HG03066 (cell line): ENCODE data around the gene BCL2L14.

Source experiments
- ATAC-seq: cut with Tn5 transposase; IDR thresholded peaks from one replicate; pipeline ENCODE4 v1.9.1; 2021; ENCODE audit warnings: low read depth; ENCODE audit not compliant: unreplicated experiment

BCL2L14 gene

DNA sequence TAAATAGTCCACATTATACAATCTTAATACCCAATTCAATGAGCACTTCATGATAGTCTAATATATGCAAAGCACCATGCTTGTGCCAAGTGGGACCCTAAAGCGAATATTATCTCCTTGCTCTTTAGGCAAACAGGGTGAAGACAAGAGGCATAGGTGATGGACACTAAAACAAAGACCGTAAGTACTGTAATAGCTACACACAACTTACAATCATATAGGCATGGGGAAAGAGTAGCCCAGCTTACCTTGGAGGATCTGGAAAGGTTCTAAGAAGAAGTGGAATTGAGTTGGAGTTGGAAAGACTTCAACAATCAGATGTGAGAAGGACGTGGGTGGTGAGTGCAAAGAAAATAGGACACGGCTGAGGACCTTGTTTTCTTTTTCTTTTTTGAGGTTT, 19.1 kb upstream of the BCL2L14 start:
- no peak for ATAC-seq

DNA sequence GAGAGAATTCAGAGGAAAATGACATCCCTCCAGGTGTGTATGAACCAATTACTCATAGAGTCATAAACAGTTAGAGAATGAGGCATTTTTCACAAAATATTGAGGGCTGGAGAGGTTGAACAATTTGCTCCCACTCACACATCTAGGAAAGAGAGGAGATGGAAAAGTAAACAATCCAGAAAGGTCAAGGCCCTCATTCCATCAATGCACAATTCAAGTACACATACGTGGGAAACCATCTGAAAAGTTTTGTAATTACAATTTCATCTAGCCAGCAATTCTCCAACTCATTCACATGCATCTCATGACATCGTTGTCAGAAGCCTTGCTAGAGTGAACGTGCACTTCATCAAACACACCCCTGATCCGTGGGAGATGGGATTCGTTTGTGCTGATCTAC, 15.7 kb upstream of the BCL2L14 start:
- no peak for ATAC-seq

DNA sequence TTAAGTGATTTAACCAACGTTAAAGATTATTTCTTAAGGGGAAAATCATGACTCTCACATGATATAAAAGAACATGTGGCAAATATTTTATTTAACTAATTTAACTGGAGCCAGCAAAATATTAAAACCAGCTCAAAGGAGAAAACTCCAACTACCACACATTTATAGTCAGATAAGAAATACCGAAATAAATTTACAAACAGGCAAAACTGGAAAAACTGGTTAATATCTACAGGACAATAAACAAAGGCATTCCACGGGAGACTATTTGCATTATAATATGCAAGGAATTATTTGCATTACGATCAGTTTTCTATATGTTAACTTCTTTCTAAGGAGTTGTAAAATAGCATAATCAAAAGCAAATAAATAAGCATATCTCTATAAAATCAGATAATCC, 13.8 kb upstream of the BCL2L14 start:
- ATAC-seq, result no peak

DNA sequence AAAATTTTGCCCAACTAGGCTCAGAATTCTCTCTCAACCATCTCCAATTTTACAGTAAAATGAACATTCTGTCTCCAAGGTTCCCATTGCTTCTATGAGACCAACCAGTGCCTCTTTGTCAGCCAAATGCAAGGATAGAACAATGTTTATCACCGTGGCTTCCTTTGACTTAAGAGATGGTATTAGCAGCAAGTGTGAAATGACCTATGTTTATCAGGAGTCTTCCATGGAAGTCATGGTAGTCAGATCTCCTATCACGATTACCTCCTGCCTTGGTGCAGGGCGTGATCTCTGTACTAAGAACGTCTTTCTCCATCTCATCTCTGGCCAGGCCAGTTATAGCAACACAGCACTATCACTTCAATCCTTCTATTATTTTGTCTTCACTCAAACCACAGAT, 6.1 kb upstream of the BCL2L14 start:
- ATAC-seq, result no peak

DNA sequence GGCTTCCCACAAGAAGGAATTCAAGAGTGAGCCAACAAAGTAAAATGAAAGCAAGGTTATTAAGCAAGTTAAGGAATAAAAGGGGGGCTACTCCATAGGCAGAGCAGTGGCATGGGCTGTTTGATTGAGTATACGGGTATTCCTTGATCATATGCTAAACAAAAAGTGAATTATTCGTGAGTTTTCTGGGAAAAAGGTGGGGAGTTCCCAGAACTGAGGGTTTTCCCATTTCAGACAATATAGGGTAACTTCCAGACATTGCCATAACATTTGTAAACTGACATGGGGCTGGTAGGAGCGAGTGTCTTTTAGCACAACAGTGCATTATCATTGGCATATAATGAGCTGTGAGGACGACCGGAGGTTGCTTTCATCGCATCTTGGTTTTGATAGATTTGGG, 2.0 kb upstream of the BCL2L14 start:
- ATAC-seq, result no peak

DNA sequence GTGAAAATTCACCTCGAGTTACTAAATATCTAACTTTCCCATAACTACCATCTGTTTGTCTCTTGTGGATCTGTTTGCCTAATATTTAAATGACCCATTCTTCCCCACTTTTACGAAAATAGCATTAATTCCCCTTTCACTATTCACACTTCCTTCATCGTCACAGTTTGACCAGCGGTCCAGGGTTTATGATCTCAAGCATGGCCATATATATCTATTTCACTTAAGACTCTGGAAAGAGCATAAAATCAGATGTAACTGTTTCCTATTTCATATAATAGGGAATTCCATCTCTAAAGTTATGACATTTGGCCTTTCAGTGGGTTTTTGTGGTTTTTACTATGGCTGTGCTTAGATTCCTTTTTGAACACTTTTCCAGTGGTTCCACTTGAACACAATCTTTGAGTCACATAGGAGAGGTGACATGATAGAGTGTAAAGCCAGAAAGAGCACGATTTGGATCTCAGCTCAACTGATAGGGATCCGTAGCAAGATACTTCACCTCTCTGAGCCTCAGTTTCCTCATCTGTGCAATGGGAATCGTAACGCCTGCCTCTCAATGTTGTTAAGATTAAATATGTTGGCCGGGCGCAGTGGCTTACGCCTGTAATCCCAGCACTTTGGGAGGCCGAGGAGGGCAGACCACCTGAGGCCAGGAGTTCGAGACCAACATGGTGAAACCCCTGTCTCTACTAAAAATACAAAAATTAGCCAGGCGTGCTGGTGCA, 754 bp upstream of the BCL2L14 start:
- no peak for ATAC-seq

DNA sequence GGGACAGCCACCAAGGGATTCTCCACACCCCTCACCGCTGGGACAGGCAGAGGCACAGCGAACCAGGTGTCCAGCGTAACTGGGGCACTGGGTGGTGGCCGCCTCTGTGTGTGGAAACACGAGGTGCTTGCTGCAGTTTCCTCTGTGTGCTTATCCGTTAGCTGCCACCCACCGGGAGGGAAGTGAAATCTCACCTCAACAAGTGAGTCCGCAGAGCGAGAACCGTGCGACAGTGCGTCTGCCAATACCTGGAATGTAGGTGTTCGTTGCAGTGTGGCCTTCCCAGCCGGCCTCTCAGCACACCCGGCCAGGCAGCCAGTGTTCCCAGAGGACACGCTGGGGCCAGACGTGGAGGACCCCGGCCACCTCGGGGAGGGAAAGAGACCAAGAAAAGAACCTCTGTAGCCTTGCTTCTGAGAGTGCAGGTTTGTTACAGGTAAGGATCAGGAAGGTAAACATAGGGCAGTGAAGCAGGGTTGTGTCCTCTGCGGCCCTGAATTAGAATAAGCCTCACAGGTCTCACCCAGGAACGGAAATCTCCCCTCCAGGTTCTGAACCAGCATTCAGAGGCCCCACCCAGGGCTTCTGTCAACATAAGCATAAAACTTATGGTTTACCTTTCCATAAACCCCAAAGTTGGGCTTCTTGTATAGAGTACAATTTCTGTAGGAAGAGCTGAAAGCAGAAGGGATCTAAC, 1.5 kb downstream of the BCL2L14 start:
- ATAC-seq, result no peak

DNA sequence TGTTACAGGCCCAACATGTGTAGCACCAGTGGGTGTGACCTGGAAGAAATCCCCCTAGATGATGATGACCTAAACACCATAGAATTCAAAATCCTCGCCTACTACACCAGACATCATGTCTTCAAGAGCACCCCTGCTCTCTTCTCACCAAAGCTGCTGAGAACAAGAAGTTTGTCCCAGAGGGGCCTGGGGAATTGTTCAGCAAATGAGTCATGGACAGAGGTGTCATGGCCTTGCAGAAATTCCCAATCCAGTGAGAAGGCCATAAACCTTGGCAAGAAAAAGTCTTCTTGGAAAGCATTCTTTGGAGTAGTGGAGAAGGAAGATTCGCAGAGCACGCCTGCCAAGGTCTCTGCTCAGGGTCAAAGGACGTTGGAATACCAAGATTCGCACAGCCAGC, 8.6 kb downstream of the BCL2L14 start:
- ATAC-seq, result no peak

DNA sequence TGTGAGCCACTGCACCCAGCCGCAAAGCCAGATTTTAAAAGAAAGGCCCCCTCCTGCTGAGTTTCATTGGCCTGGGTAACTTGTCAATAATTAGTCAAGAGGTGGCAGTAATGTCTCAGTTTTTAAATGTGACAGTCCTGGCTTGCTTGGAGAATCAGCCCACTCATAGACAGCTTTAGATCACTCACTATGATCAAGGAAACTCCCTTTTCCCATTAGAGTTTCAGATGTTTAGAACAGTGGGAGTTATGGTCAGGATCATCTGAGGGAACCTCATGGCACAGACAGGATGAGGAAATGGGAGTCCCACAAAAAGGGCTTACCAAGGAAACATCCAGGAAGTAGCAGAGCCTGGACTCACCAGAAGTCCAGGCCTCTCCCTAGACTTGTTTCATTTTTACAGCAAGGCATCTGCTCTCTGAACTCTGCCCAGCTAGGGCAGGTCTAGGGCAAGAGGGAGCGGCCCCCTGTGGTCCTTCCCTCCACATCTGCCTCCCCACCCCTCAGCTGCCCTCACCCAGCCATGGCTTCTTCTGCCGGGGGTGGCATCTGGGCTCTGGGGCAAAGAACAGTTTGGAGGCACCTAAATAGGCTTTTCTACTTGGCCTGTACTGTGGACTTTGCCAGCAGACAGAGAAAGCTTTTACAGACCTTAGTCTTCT, 11.2 kb downstream of the BCL2L14 start:
- no peak for ATAC-seq

DNA sequence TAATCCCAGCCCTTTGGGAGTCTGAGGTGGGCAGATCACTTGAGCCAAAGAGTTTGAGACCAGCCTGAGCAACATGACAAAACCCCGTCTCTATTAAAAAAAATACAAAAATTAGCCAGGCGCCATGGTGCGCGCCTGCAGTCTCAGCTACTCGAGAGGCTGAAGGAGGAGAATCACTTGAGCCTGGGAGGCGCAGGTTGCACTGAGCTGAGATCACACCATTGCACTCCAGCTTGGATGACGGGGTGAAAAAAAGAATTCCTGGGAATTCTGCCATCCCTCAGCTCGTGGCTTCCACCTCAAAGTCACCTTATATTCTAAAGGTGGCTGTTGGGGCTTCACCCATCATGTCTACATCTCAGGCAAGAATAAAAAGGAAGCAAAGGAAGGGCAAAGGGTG, 12.9 kb downstream of the BCL2L14 start:
- no peak for ATAC-seq

DNA sequence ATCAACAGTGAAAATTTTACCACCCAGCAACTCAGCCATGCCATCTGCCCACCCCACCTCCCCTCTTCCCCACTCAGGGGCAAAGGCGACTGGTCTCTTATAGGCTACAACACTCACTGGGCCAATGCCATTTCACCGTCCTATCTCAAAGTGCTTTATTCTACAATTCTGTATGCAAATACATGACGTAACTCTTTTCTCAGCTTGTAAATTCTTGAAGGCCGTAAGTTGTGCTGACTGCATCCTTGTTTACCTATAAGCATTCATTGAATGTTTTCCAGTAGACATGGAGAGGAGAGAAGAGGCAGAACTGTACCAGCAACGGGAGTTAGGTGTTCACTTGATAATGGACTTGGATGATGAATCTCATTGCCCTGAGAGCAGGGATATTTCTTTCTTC, 15.6 kb downstream of the BCL2L14 start:
- ATAC-seq, result no peak

DNA sequence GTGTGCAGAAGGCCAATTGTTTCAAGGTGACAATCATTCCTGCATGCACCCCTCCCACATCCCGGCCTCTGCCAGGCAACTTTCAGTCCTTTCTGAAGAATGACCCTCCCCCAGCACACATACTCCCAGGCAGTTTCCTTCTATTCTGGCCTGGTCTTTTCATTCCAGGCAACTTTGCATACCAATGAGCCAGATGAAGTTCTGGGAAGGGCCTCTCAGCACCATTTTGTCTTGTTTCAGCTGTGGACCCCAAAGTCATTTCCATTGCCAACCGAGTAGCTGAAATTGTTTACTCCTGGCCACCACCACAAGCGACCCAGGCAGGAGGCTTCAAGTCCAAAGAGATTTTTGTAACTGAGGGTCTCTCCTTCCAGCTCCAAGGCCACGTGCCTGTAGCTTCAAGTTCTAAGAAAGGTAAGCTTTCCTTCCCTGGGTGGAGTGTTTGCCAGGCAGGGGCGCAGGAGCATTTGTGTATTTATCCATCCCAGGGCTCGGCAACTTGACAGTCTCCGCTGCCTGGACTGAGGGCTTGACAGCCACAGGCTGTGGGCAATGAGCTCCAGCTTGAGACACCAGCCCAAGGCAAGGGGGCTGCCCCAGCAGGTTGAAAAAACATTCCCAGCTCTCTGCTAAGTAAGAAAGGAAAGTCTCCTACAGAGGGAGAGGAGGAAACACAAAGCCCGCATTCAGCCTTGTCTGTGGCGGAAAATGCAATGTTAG, 16.4 kb downstream of the BCL2L14 start:
- no peak for ATAC-seq

DNA sequence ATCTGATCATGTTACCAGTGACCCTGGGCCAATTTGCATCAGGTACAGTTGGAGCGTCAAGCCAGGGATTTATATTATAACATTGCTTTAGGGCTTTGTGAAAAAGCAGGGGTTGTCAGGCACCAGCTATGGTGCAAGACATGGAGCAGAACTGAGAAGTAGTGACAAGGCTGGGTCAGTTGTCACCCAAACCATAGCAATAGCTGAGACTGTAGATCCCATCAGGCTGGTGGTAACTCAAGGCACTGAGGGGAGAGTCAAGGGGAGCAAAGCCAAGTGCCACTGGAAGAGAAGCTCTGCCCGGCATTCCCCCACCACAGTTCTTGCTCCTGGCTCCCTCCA, 16.9 kb downstream of the BCL2L14 start:
- no peak for ATAC-seq

DNA sequence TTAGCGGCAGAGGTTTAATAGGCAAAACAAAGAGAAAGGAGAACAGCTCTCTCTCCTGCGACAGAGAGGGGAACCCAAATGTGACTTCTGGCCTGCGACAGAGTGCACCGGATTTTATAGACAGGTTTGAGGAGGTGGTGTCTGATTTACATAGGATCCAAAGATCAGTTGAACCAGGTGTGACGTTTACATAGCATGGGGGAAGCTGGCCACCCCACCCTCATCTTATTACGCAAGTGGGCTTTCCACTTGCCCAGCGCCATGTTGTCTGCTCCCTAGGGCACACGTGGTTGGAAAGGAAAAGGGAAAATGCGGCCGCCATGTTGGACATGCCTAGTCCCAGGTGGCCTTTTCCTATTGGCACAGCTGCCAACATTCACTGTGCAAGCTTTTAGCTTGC, 17.4 kb downstream of the BCL2L14 start:
- ATAC-seq, result no peak

DNA sequence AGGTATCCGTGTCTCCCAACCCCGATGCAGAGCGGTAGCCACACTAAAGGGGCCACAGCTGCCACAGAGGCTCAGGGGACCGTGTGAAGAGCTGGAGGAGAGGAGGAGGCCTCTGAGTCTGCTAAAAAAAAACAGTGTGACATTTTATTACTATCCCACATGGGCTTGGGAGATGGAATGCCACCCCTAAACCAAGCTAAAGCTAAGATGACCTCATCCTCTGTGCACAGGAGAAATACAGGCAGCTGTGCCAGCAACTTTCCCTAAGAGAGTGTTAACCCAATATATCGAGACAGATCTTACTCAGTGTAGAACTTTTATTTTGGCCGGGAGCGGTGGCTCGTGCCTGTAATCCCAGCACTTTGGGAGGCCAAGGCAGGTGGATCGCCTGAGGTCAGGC, 18.0 kb downstream of the BCL2L14 start:
- no peak for ATAC-seq

DNA sequence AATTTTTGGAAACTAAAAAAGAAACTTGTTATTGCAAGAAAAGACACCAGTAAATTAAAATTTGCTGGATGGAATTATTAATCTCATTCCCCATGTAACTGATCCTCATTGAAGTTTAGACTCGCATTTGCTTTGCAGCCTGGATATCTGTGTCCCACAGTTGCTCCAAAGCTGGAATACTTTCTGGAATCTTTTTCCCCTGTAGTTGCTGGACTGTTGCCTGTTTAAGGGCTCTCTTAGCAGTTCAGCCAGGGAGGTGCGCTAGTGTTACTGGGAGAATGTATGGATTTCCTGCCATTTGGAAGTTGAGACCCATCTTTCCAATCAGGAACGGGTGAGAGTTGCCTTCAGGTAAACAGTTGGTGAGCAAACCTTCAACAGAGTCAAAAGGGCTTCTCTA, 20.3 kb downstream of the BCL2L14 start:
- ATAC-seq, result no peak

DNA sequence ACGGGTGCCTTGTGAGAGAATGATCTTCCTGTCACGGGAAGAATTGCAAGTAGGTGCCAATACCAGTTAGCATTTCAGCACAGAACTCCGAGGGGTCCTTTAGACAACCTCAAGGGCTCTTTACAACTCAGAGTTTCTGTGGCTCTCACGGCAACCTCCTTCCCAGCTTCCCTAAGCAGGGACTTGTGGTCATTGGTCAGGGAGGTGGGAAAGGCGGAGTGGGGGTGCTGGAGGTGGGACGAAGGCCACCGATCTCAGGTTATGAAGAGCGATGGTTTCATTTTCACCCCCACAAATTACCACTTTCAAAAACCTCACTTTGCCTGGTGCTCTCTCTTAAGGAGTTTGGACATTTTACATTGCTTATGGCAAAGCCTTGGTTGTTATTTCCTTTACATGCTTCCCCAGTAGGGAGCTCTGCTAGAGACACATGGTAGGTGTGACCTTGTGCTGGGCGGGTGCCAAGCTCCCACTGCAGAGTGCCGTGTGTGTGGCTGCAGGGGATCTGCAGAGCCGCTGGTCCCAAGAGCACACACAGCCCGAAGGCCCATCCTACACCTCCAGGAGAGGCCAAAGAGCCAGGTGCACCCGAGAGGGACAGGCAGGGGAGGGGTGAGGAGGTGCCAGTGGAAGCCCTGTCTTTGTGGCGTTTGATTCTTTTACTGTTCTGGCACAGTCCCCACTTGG, 21.4 kb downstream of the BCL2L14 start:
- no peak for ATAC-seq

DNA sequence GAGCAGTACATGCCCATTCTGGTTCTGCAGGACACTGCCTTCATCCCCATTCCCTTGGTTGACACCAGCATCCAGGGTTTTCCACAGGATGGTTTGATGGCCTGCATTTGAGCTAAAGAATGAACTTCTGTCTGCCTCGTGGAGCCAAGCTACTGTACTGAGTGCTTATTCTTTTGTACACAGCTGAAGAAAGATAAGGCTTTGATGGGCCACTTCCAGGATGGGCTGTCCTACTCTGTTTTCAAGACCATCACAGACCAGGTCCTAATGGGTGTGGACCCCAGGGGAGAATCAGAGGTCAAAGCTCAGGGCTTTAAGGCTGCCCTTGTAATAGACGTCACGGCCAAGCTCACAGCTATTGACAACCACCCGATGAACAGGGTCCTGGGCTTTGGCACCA, 23.7 kb downstream of the BCL2L14 start:
- ATAC-seq, result no peak

DNA sequence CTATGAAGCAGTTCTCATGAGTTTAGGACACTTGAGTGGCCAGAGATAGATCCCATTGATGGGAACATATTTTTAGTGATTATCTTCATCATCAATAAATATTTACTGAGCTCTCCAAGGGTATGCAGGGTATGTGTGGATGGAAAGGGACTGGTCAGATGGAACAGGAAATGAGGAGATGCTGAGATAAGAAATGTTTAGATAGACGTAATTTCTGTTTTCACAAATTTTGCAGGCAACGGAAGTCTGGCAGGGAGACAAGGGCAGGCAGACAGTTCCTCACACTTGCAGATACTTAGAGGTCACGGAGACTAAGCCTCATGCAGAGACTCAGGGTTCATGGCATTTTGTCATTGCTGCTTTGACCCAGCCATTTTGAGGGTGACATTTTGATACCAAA, 24.3 kb downstream of the BCL2L14 start:
- ATAC-seq, result no peak

DNA sequence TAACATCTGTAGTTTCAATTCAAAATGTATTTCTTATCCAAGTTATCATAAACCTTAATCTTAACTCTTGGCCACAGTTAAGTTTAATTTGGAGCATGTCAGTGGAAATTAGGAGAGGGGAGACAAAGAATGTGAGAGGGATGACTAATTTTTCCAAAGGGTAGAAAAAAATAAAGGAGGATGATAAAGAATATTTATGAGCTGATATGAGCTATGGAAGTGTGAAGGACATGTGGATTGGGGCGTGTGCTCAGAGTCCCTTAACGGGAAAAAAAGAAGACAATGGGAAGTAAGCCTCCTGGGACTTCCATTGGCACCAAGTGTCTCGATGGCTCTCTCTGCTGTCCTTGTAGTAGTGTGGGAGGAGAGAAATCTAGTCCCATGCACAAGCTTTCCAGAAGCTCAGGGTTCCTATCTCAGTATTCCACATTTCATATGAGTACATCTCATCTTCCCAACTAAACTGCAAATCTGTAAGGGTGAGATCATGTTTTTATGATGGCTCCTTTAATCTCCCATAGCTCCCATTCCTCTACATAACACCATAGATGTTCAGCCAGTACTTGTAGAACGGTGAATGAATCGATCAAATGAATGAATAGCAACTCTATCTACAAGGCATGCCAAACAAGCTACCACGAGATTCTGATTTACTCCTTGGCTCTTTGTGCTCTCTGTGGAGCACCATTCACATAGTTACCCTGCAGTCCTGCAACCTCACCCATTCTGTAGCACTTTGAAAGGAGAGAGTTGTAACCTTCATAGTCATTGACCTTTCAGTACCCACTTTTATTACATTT, 27.4 kb downstream of the BCL2L14 start:
- ATAC-seq, result no peak
